ENCODE data around the gene TRMT1. TPM values are rescaled to one million over a fixed set of nuclear protein-coding genes. Genes with fewer than 3 reads are reported as not detected.

Gene TRMT1
- total and polyA plus RNA-seq, 2 of the 8 experiments (the other 6 are each of a cell fraction or from before 2014, with no cell fraction given): 77.4 to 99.3 TPM

DNA sequence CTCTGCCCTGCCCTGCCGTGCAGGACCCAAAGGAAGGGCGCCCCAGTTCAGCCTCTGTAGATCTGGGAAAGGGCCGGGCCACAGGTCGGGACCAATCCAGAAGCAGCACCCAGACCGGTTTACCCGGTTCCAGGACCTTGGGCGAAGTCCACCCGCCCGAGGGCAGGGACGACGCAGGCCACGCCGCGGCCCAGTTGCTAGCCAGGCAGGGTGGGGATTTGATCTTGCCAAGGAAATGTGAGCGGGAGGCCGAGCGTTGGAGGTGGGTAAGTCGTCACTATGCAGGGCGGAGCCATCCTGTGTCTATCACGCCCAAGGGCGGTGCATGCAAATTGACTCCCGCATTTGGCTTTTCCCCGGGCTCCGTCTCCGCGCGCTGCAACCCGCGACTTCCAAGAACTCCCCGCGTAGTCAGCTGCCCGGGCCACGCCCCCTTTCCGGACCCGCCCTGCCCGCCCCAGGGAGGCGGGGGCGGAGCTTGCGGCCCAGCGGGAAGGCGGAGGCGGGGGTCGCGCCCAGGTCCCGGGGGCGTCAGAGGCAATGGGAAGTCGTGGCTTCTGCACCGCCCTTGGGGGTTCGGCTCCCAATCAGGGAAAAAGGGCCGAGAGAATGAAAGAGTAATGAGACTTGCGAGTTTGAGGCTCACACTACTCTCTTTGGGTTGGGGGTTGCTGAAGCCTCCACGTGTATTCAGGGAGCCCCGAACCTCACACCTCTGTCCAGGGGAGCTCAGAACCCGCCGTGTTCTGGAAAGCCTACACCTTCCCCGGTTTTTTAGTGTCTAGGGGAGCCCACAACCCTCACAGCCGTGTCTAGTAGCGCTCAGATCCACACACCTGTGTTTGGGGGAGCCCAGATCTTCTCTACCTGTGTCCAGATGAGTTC, 46.4 kb upstream of the TRMT1 start (continued):
- TF ChIP-seq, protein P1, sequence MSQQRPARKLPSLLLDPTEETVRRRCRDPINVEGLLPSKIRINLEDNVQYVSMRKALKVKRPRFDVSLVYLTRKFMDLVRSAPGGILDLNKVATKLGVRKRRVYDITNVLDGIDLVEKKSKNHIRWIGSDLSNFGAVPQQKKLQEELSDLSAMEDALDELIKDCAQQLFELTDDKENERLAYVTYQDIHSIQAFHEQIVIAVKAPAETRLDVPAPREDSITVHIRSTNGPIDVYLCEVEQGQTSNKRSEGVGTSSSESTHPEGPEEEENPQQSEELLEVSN (IDR thresholded peaks at IDR 0.05): peak; percentile 61
- TF ChIP-seq MAFK (IDR thresholded peaks at IDR 0.05; ENCODE audit: low read depth, low read length) (no peak), SP4 (IDR thresholded peaks at IDR 0.05; ENCODE audit: low read length) (peak; percentile 84; the same call in 1 of the 2 replicates), TBP (IDR thresholded peaks at IDR 0.05; ENCODE audit: low read depth, low read length) (no peak; the same call in 1 of the 2 replicates), POU5F1 (IDR thresholded peaks at IDR 0.05; ENCODE audit: low read depth, low read length) (no peak), JUND (IDR thresholded peaks at IDR 0.05; ENCODE audit: low read length) (0 out of 2 replicates have a peak, but pooled peaks have one; percentile 7), CREB1 (IDR thresholded peaks at IDR 0.05) (peak; percentile 71), EGR1 (IDR thresholded peaks at IDR 0.05; ENCODE audit: borderline replicate concordance, low read depth, low read length) (peak; percentile 91; the same call in 1 of the 2 replicates), EZH2 (IDR thresholded peaks at IDR 0.05; ENCODE audit: low read depth, low read length, severe bottlenecking) (no peak), CTBP2 (IDR thresholded peaks at IDR 0.05; ENCODE audit: borderline replicate concordance, insufficient read depth, insufficient read length, low read length) (peak; percentile 64), POLR2AphosphoS5 (IDR thresholded peaks at IDR 0.05; ENCODE audit: low read depth, low read length) (peak; percentile 59; the same call in 1 of the 2 replicates), SIN3A (conservative IDR thresholded peaks at IDR 0.05 in 1 of 2, IDR thresholded peaks at IDR 0.05 in 1 of 2; ENCODE audit: low read depth in 1 of 2, low read length in 2 of 2) (0 out of 4 replicates have a peak, but pooled peaks of 1 of the 2 experiments have one; percentile 12), RBBP5 (IDR thresholded peaks at IDR 0.05; ENCODE audit: borderline replicate concordance, low read depth, low read length) (peak; percentile 74; the same call in 1 of the 2 replicates), BACH1 (IDR thresholded peaks at IDR 0.05; ENCODE audit: low read length) (peak; percentile 62; the same call in 1 of the 2 replicates), ASH2L (IDR thresholded peaks at IDR 0.05; ENCODE audit: low read length) (peak; percentile 68), CEBPB (IDR thresholded peaks at IDR 0.05; ENCODE audit: low read depth, low read length) (no peak), TAF1 (IDR thresholded peaks at IDR 0.05; ENCODE audit: low read depth, low read length) (peak; percentile 75), POLR2A (IDR thresholded peaks at IDR 0.05; ENCODE audit: control extremely low read depth in 1 of 2, low read depth in 2 of 2, low read length in 2 of 2) (peak; percentile 17 to 66), KDM5A (IDR thresholded peaks at IDR 0.05; ENCODE audit: low read length) (no peak), SIRT6 (IDR thresholded peaks at IDR 0.05; ENCODE audit: low read length) (no peak)
- TF ChIP-seq, protein P2, sequence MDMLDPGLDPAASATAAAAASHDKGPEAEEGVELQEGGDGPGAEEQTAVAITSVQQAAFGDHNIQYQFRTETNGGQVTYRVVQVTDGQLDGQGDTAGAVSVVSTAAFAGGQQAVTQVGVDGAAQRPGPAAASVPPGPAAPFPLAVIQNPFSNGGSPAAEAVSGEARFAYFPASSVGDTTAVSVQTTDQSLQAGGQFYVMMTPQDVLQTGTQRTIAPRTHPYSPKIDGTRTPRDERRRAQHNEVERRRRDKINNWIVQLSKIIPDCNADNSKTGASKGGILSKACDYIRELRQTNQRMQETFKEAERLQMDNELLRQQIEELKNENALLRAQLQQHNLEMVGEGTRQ (IDR thresholded peaks at IDR 0.05; ENCODE audit: low read length): no peak

Measured in H1 (cell line).